K562 (cell line): ENCODE results near the gene AMBRA1. TPM values are rescaled to one million over a fixed set of nuclear protein-coding genes. Genes with fewer than 3 reads are reported as not detected.
A peak's percentile ranks its signal among the peaks of the same experiment; 100 is the strongest.

Source experiments
- ATAC-seq: fragments of 200-7000 bp; cut with Tn5 transposase; 3 replicates; pipeline ENCODE4 v1.9.1; 2020; ENCODE audit warnings: moderate library complexity
- BruUV-seq: library from RNA; stranded (reverse); fragments of 400-500 nt; replicated peaks from 2 replicates; lab custom pipeline; 2021; lab: Mats Ljungman, UMichigan
- CTCF ChIA-PET: fragments of 300-600 bp; formaldehyde crosslinking; extraction: SDS; loops from one replicate; lab custom pipeline; 2021; ENCODE audit warnings: low intra/inter-chr PET ratio; lab: Yijun Ruan, JAX
- POLR2A ChIA-PET: fragments of 300-600, 350-650 bp; sonication (Branson Sonifier 250); formaldehyde crosslinking; extraction: SDS; loops from one replicate; lab custom pipeline; 2021; ENCODE audit warnings: antibody characterized with exemption, inconsistent platforms; lab: Yijun Ruan, JAX
- DNase-seq, 4 experiments: peaks; one replicate each; pipeline versions ENCODE4 v3.0.0 to v3.0.0-alpha.2; 2011 to 2018; ENCODE audit warnings: low spot score in 3 of 4, mixed read lengths in 3 of 4; ENCODE audit errors: extremely low read depth in 1 of 4
- FAIRE-seq: peaks from 2 replicates; lab custom pipeline; 2011; peaks lifted over from hg19 to GRCh38; lab: Jason Lieb, UNC
- H2AFZ ChIP-seq: 2 replicates; pipeline ENCODE4 v1.6.0; 2011; ENCODE audit warnings: low read depth, low read length, control low read depth, inconsistent platforms
- H3K27ac ChIP-seq: fragments of 200-600 bp; 3 replicates; pipeline ENCODE4 v1.8.0; 2011; ENCODE audit warnings: low read depth, mild to moderate bottlenecking, control low read depth, inconsistent platforms, low read length, moderate library complexity, mixed read lengths; ENCODE audit errors: extremely low read depth
- H3K27me3 ChIP-seq, 2 experiments: fragments of 300-600 bp in 1 of 2; 2 replicates in 1 of 2; 3 replicates in 1 of 2; pipeline versions ENCODE4 v1.6.0 to v1.8.0; 2011; ENCODE audit warnings: inconsistent platforms in 2 of 2, low read length in 2 of 2, mild to moderate bottlenecking in 1 of 2, mixed read lengths in 1 of 2, moderate library complexity in 1 of 2; ENCODE audit not compliant: control insufficient read depth in 2 of 2, insufficient read depth in 2 of 2
- H3K36me3 ChIP-seq: fragments of 300-600 bp; 3 replicates; pipeline ENCODE4 v1.8.0; 2011; ENCODE audit warnings: mild to moderate bottlenecking, low read length, inconsistent platforms; ENCODE audit not compliant: control insufficient read depth, insufficient read depth
- H3K4me1 ChIP-seq, 2 experiments: fragments of 200-600 bp in 1 of 2; replicated peaks in 1 of 2; 2 replicates in 1 of 2; 3 replicates in 1 of 2; pipeline versions ENCODE4 v1.5.1 to v1.8.0; 2011; ENCODE audit warnings: inconsistent platforms in 2 of 2, low read length in 2 of 2, mild to moderate bottlenecking in 1 of 2, mixed read lengths in 1 of 2, moderate library complexity in 1 of 2; ENCODE audit not compliant: control insufficient read depth in 2 of 2, insufficient read depth in 2 of 2
- H3K4me2 ChIP-seq: 2 replicates; pipeline ENCODE4 v1.6.1; 2011; ENCODE audit warnings: low read length, control low read depth, inconsistent platforms, mixed read lengths; ENCODE audit not compliant: insufficient read depth
- H3K4me3 ChIP-seq: fragments of 200-600 bp; sonication (generic), shearing (Covaris generic); 2 replicates; pipeline ENCODE4 v1.5.1; 2016; ENCODE audit warnings: control low read depth, inconsistent platforms
- H3K79me2 ChIP-seq: fragments of 200-600 bp; 3 replicates; pipeline ENCODE4 v1.8.0; 2011; ENCODE audit warnings: low read length, inconsistent platforms; ENCODE audit not compliant: control insufficient read depth, insufficient read depth
- H3K9ac ChIP-seq, 2 experiments: 2 replicates each; pipeline versions ENCODE4 v1.6.0 to v1.6.1; 2011; ENCODE audit warnings: low read depth in 2 of 2, low read length in 2 of 2, control low read depth in 1 of 2, inconsistent platforms in 1 of 2, mild to moderate bottlenecking in 1 of 2, mixed read lengths in 1 of 2; ENCODE audit not compliant: insufficient read depth in 1 of 2
- H3K9me1 ChIP-seq: one replicate; pipeline ENCODE4 v1.6.0; 2011; ENCODE audit warnings: inconsistent platforms, mild to moderate bottlenecking, low read length, moderate library complexity; ENCODE audit not compliant: control insufficient read depth, insufficient read depth
- H3K9me3 ChIP-seq: replicated peaks from 2 replicates; pipeline ENCODE4 v1.5.1; 2011; ENCODE audit warnings: low read depth, low read length, inconsistent platforms; ENCODE audit not compliant: control insufficient read depth, insufficient read depth
- H4K20me1 ChIP-seq: replicated peaks from 2 replicates; pipeline ENCODE4 v1.6.1; 2011; ENCODE audit warnings: low read length, inconsistent platforms, mixed read lengths; ENCODE audit not compliant: control insufficient read depth, insufficient read depth
- ETV1 ChIP-seq: fragments of 450-650 bp; conservative IDR thresholded peaks from 2 replicates; pipeline ENCODE4 v1.6.1; 2016; ENCODE audit warnings: missing genetic modification characterization, control low read depth, low read depth, missing compliant biosample characterization
- GATAD2A ChIP-seq: fragments of 450-650 bp; IDR thresholded peaks from 2 replicates; pipeline ENCODE4 v1.6.1; 2017
- LCOR ChIP-seq: sonication (generic); formaldehyde crosslinking; IDR thresholded peaks from 2 replicates; pipeline ENCODE4 v1.8.0; 2022; ENCODE audit warnings: mild to moderate bottlenecking, missing genetic modification reagents
- NELFE ChIP-seq: IDR thresholded peaks from 2 replicates; pipeline ENCODE4 v1.6.1; 2011; ENCODE audit warnings: mild to moderate bottlenecking; ENCODE audit not compliant: insufficient read depth, insufficient read length
- NR2C2 ChIP-seq, 2 experiments: fragments of 200-800 bp in 1 of 2; sonication (Bioruptor generic) in 1 of 2; sonication (generic) in 1 of 2; formaldehyde crosslinking in 1 of 2; IDR thresholded peaks; 2 replicates each; pipeline versions ENCODE4 v1.6.1 to v1.8.0; 2016 to 2022; ENCODE audit warnings: mild to moderate bottlenecking in 1 of 2, missing compliant biosample characterization in 1 of 2, missing genetic modification characterization in 1 of 2, missing genetic modification reagents in 1 of 2
- PCBP1 ChIP-seq: fragments of 200-400 bp; formaldehyde crosslinking; IDR thresholded peaks from 2 replicates; pipeline ENCODE4 v1.6.1; 2018; ENCODE audit warnings: mild to moderate bottlenecking, low read depth, low read length; ENCODE audit not compliant: poor library complexity, severe bottlenecking
- POLR2A ChIP-seq: fragments of 450-650 bp; conservative IDR thresholded peaks from 2 replicates; pipeline ENCODE4 v1.6.1; 2016
- RERE ChIP-seq: sonication (generic); formaldehyde crosslinking; IDR thresholded peaks from 2 replicates; pipeline ENCODE4 v1.8.0; 2023; ENCODE audit warnings: missing genetic modification reagents, mild to moderate bottlenecking, borderline replicate concordance
- SETDB1 ChIP-seq: IDR thresholded peaks from one replicate; pipeline ENCODE4 v1.6.1; 2012; ENCODE audit warnings: low read length, control low read depth, inconsistent platforms
- SMARCE1 ChIP-seq: fragments of 450-650 bp; IDR thresholded peaks from 2 replicates; pipeline ENCODE4 v1.7.1; 2016; ENCODE audit warnings: mild to moderate bottlenecking
- TAF1 ChIP-seq: IDR thresholded peaks from 2 replicates; pipeline ENCODE4 v1.6.1; 2011; ENCODE audit warnings: mild to moderate bottlenecking, low read length, moderate library complexity; ENCODE audit not compliant: insufficient read depth, control insufficient read depth, severe bottlenecking; ENCODE audit errors: extremely low read depth
- ZBTB7A ChIP-seq: IDR thresholded peaks from 2 replicates; pipeline ENCODE4 v1.6.1; 2011; ENCODE audit warnings: low read depth, mild to moderate bottlenecking, low read length, moderate library complexity, borderline replicate concordance; ENCODE audit not compliant: control insufficient read depth
- ZFX ChIP-seq: sonication (generic); formaldehyde crosslinking; IDR thresholded peaks from 2 replicates; pipeline ENCODE4 v1.8.0; 2022; ENCODE audit warnings: mild to moderate bottlenecking, missing genetic modification reagents, moderate library complexity
- ZNF224 ChIP-seq: sonication (generic); formaldehyde crosslinking; IDR thresholded peaks from 2 replicates; pipeline ENCODE4 v1.8.0; 2022; ENCODE audit warnings: mild to moderate bottlenecking, missing genetic modification reagents
- WGBS: fragments of 100-300 bp; shearing (Covaris generic); methylation state at CpG from one replicate; pipeline ENCODE4 v1.1.6; 2016; ENCODE audit warnings: low coverage, mixed read lengths; ENCODE audit not compliant: insufficient coverage; ENCODE audit errors: missing lambda C conversion rate; 5-methylcytosine and 5-hydroxymethylcytosine counted together
- in situ Hi-C: fragments of 300-500 bp; cut with MboI; formaldehyde crosslinking; loops from 4 replicates; pipeline ENCODE4 v1.15.0; 2018; ENCODE audit warnings: inconsistent platforms, mixed read lengths
- intact Hi-C: fragments of 100-400 bp; cut with micrococcal nuclease; formaldehyde crosslinking; loops from 2 replicates; pipeline ENCODE4 v1.14.2; 2022
- polyA plus RNA-seq, 8 experiments: library from polyadenylated mRNA; depleted of rRNA in 4 of 8; stranded (reverse) in 5 of 8; unstranded in 3 of 8; fragments of >200 nt; fragmentation: Nextera tagmentation in 2 of 8; fragmentation: Illumina TruSeq in 1 of 8; extraction: Ambion mirVana in 2 of 8; extraction: Trizol in 1 of 8; gene quantifications; 2 replicates each; pipeline versions ENCODE4 v1.2.1 to v1.2.3, GENCODE V29; 2011 to 2014; ENCODE audit warnings: inconsistent platforms in 1 of 8, missing spikeins in 1 of 8
- total RNA-seq, 7 experiments: library from RNA; depleted of rRNA in 6 of 7; stranded (reverse); fragments of >200 nt in 6 of 7; fragmentation: Illumina TruSeq in 2 of 7; extraction: Trizol in 2 of 7; gene quantifications; 2 replicates each; pipeline versions ENCODE4 v1.2.1 to v1.2.3, GENCODE V29; 2011 to 2021; ENCODE audit warnings: low replicate concordance in 1 of 7

The AMBRA1 gene
- total and polyA plus RNA-seq, 9 of the 15 experiments (the other 6 are each of a cell fraction or from before 2014, with no cell fraction given): 0.15 to 24.5 (median 13.0) TPM

DNA sequence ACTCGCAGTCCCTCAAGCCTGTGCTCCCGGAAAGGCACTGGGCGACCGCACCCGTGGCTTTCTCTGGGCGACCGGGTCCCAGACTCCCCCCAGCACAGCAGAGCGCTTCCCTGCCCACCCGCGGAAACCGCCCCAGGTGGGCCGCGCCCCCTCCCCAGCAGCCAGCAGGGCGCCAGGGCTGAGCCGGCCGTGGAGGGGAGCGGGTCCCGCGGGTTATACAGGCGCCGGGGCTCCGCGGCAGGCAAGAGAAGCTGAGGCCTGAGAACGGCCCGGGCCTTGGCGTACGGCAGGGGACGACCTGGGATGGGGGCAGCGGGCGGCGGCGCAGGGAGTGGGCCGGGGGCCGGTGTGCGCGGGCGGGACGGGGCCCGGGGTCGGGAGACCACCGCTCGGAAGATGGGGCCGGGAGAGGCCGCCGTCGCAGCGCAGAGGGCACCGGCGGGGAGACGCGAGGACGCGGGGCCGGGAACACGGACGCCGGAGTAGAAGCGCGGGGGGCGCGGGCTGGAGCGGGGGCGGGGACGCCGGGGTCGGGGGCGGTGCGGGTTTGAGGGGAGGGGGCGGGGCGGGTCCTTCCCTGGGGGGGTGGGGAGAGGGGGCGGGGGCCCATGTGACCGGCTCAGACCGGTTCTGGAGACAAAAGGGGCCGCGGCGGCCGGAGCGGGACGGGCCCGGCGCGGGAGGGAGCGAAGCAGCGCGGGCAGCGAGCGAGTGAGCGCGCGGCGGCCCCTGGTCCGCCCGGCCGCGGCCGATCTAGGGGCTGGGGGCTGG, 212.6 kb downstream of the AMBRA1 start, which contains the start of gene MDK:
TSS of gene MDK (plus strand) at position 622 of the 771 bp plus-strand sequence. CDS start 389 bp downstream, outside the sequence.
- in situ Hi-C loops: no loop called here
- H3K9me1 ChIP-seq: peaks cover 7% of the 10 kb centered on the region
- ChIA-PET CTCF (interaction anchor here (0.6 kb wide), 1 partner anchor 719 kb away, joined by 5 read pairs; no protein-coding TSS in a partner anchor), POLR2A (interaction anchor here (0.6 to 1.4 kb wide), 4 partner anchors 10 to 1026 kb away, joined by 3 to 4 read pairs (median 3); partner anchors contain the start of gene CHRM4)
- H3K9me3 ChIP-seq: no peaks in the 10 kb centered on the region
- peaks cover 45% of the 10 kb centered on the region; the same call in 2 of the 3 replicates for H3K36me3 ChIP-seq
- DNase-seq (peak; percentile 78 to 92 (median 90)), FAIRE-seq (no peak), ATAC-seq (peak; percentile 50)
- H3K4me1 ChIP-seq: peaks cover 25 to 73% of the 10 kb centered on the region in 2 experiments
- no peaks in the 10 kb centered on the region; the same call in 1 of the 2 replicates for H4K20me1 ChIP-seq
- intact Hi-C loops: loop anchor here (2.0 to 5.0 kb wide), 2 partner anchors 28 to 134 kb away; no protein-coding TSS in a partner anchor
- no TSS peak for BruUV-seq
- H3K9ac ChIP-seq: peak within 1 kb of the TSS; percentile 87 to 98
- no peaks in the 10 kb centered on the region for H3K27me3 ChIP-seq
- peak within 1 kb of the TSS; percentile 82 for H2AFZ ChIP-seq
- H3K4me2 ChIP-seq: peak within 1 kb of the TSS; percentile 81
- WGBS: 2% methylated on average over 22 of the region's 96 CpGs
- H3K4me3 ChIP-seq: peak within 1 kb of the TSS; percentile 75
- peaks cover 16% of the 10 kb centered on the region for H3K79me2 ChIP-seq
- peak within 1 kb of the TSS; percentile 96 for H3K27ac ChIP-seq
- TF ChIP-seq RERE (CRISPR knock-in tag) (peak; percentile 85), ETV1 (tag) (no peak), ZBTB7A (peak; percentile 79), PCBP1 (peak; percentile 84), GATAD2A (0 out of 2 replicates have a peak, but pooled peaks have one; percentile 37), LCOR (CRISPR knock-in tag) (peak; percentile 63; the same call in 1 of the 2 replicates), ZNF224 (CRISPR knock-in tag) (peak; percentile 66; the same call in 1 of the 2 replicates), NELFE (no peak), SMARCE1 (no peak), TAF1 (peak; percentile 55), NR2C2 (CRISPR knock-in tag; IDR thresholded peaks at IDR 0.05) (0 out of 2 replicates have a peak, but pooled peaks have one; percentile 18), NR2C2 (tag; IDR thresholded peaks at IDR 0.05) (no peak), ZFX (peak; percentile 59), POLR2A (peak; percentile 31), SETDB1 (no peak)
